Ovary (tissue), 9 donors: ENCODE data around the gene KYNU. TPM values are rescaled to one million over a fixed set of nuclear protein-coding genes. Genes with fewer than 3 reads are reported as not detected.

ENCODE experiments used
- DNase-seq, 5 donors: peaks; one replicate each; pipeline ENCODE4 v3.0.0-alpha.2; 2019 to 2020
- H3K27ac ChIP-seq, 2 donors: fragments of 200-600 bp; one replicate each; pipeline versions ENCODE4 v1.5.1 to v1.8.0; 2019 to 2022
- H3K27me3 ChIP-seq: fragments of 200-600 bp; one replicate; pipeline ENCODE4 v1.8.0; 2022
- H3K36me3 ChIP-seq: fragments of 200-600 bp; sonication (generic); one replicate; pipeline ENCODE4 v1.5.1; 2019
- H3K4me1 ChIP-seq: one replicate; pipeline ENCODE4 v1.8.1; 2013; ENCODE audit warnings: mild to moderate bottlenecking, moderate library complexity; ENCODE audit not compliant: insufficient read depth
- H3K4me3 ChIP-seq: fragments of 200-600 bp; sonication (generic); one replicate; pipeline ENCODE4 v1.5.1; 2017
- H3K9me3 ChIP-seq, 2 donors: fragments of 200-600 bp in 1 of 2; sonication (generic) in 1 of 2; one replicate each; pipeline versions ENCODE4 v1.5.1 to v1.8.1; 2013 to 2019; ENCODE audit warnings: mild to moderate bottlenecking in 1 of 2, moderate library complexity in 1 of 2
- CTCF ChIP-seq, 3 donors: fragments of 450-650 bp in 2 of 3; fragments of 200-600 bp in 1 of 3; IDR thresholded peaks; one replicate each; pipeline versions ENCODE4 v1.5.1 to v1.8.0; 2016 to 2022; ENCODE audit warnings: antibody characterized with exemption in 3 of 3, mild to moderate bottlenecking in 1 of 3
- EP300 ChIP-seq: sonication (generic); formaldehyde crosslinking; IDR thresholded peaks from one replicate; pipeline ENCODE4 v1.6.1; 2017; ENCODE audit warnings: antibody characterized with exemption
- POLR2A ChIP-seq: fragments of 450-650 bp; IDR thresholded peaks from one replicate; pipeline ENCODE4 v1.6.1; 2017; ENCODE audit warnings: antibody characterized with exemption, mild to moderate bottlenecking, moderate library complexity
- WGBS, 3 donors: extraction: QIAGEN DNeasy Blood & Tissue Kit in 1 of 3; methylation state at CpG; one replicate each; pipeline versions ENCODE4 v1.1.5 to v1.1.7; 2013 to 2017; 5-methylcytosine and 5-hydroxymethylcytosine counted together
- intact Hi-C, 4 donors: fragments of 100-400 bp; cut with DNase I; formaldehyde crosslinking; loops; one replicate each; pipeline versions ENCODE4 v1.11.0 to v1.15.1; 2022 to 2023
- polyA plus RNA-seq, 2 donors: library from polyadenylated mRNA; stranded (reverse); fragments of 200-250 nt in 1 of 2; fragments of 350-450 nt in 1 of 2; fragmentation: Illumina TruSeq in 1 of 2; extraction: RNeasy Lipid Tissue Mini Kit (QIAGEN cat#74804) in 1 of 2; gene quantifications; one replicate each; pipeline ENCODE4 v1.2.3, GENCODE V29; 2013 to 2014
- total RNA-seq, 7 donors: library from RNA; depleted of rRNA in 2 of 7; stranded (reverse); fragments of >200 nt in 2 of 7; fragmentation: NEBNext Ultra II Directional in 3 of 7; extraction: Animal tissue kit (Norgen Biotek cat#: 25700) in 3 of 7; gene quantifications; one replicate each; pipeline versions ENCODE4 v1.1.0 to v1.2.4, GENCODE V29; 2016 to 2023
- donor health status: DM: no; HTN: no; CAD: no; lungs with moderate emphysema.
- donor health status: DM: no; HTN: no; CAD: no.
- donor health status: Bipolar disorder and iron deficiency.
- donor health status: DM: yes; HTN: yes; CAD: no.
- donor health status: DM: no; HTN: no; CAD: no.
- donor health status: DM: yes; HTN: yes; CAD: no.

KYNU gene
- total and polyA plus RNA-seq, 9 donors, result 0.40 to 3.2 (median 0.74) TPM

GRCh38 chr2:142907653-142908052 is 30.2 kb downstream of the KYNU start:
- no peak for TF ChIP-seq CTCF (IDR thresholded peaks at IDR 0.05)
- TF ChIP-seq POLR2A, result no peak
- no peak for TF ChIP-seq EP300
- DNase-seq, result no peak
- Histone ChIP-seq H3K27ac (no peak overlapping the region), H3K27me3 (no peaks in the 10 kb centered on the region), H3K9me3 (no peaks in the 10 kb centered on the region), H3K4me1 (no peaks in the 10 kb centered on the region), H3K4me3 (no peak overlapping the region), H3K36me3 (no peaks in the 10 kb centered on the region)
- intact Hi-C loops, result no loop called here
- 84 to 86% (median 85%) methylated on average over 2 of the region's 2 CpGs for WGBS, 3 donors

GRCh38 chr2:142914507-142915313 is 37.2 kb downstream of the KYNU start:
- Histone ChIP-seq H3K4me1 (no peaks in the 10 kb centered on the region), H3K27ac (no peak overlapping the region), H3K4me3 (no peak overlapping the region), H3K36me3 (no peaks in the 10 kb centered on the region), H3K9me3 (no peaks in the 10 kb centered on the region), H3K27me3 (no peaks in the 10 kb centered on the region)
- WGBS, 3 donors, result 23 to 43% (median 24%) methylated on average over 4 of the region's 4 CpGs
- no peak for DNase-seq
- TF ChIP-seq POLR2A (no peak), EP300 (no peak), CTCF (IDR thresholded peaks at IDR 0.05) (no peak)
- intact Hi-C loops, result no loop called here

- Histone ChIP-seq H3K27me3 (no peaks in the 10 kb centered on the region), H3K4me1 (no peaks in the 10 kb centered on the region), H3K9me3 (no peaks in the 10 kb centered on the region), H3K4me3 (no peak overlapping the region), H3K36me3 (no peaks in the 10 kb centered on the region), H3K27ac (no peak overlapping the region)
- intact Hi-C loops, result no loop called here
- DNase-seq, result no peak
- no peak for TF ChIP-seq CTCF (IDR thresholded peaks at IDR 0.05)
- no peak for TF ChIP-seq EP300
- TF ChIP-seq POLR2A, result no peak
- 79 to 89% (median 83%) methylated on average over 1 of the region's 1 CpG for WGBS, 3 donors
Measured at GRCh38 chr2:142915502-142915901, 38.0 kb downstream of the KYNU start.

- Histone ChIP-seq H3K9me3 (no peaks in the 10 kb centered on the region), H3K4me1 (no peaks in the 10 kb centered on the region), H3K36me3 (no peaks in the 10 kb centered on the region), H3K27ac (no peak overlapping the region), H3K27me3 (no peaks in the 10 kb centered on the region), H3K4me3 (no peak overlapping the region)
- no peak for TF ChIP-seq CTCF (IDR thresholded peaks at IDR 0.05)
- no peak for TF ChIP-seq POLR2A
- no peak for TF ChIP-seq EP300
- intact Hi-C loops, result no loop called here
- DNase-seq, result no peak
Measured at GRCh38 chr2:142918624-142919023, 41.2 kb downstream of the KYNU start.
